A549 treated with RU486 at 1 μM for 4 hours (cell line): ENCODE results near the gene SPATA33. TPM values are rescaled to one million over a fixed set of nuclear protein-coding genes. Genes with fewer than 3 reads are reported as not detected.

Source experiments
- total RNA-seq: library from RNA; stranded (reverse); fragments of 200-300 nt; extraction: Qiagen RNA extraction; gene quantifications from 5 replicates; pipeline ENCODE4 v1.2.3, GENCODE V29; 2022; ENCODE audit warnings: low read depth

Gene SPATA33
- total RNA-seq, result 13.4 to 20.2 TPM (median 16.2 TPM) in 5 replicates

GRCh38 chr16:89657442-89658220 lies at the start of gene SPATA33, which contains the start of gene CHMP1A:
Gene SPATA33, plus strand, starts transcription at chr16:89657836. Its CDS starts 76 bp downstream, at chr16:89657912.
Gene CHMP1A, minus strand, starts transcription at chr16:89657708. Its CDS starts 120 bp downstream, at chr16:89657588.

GRCh38 chr16:89613231-89613953 lies 44.2 kb upstream of the SPATA33 start, which contains the start of gene DPEP1:
Gene DPEP1, plus strand, starts transcription at chr16:89613642. Its CDS starts 16,769 bp downstream, at chr16:89630411.

GRCh38 chr16:89686520-89687091 lies 29.0 kb downstream of the SPATA33 start, which contains the start of gene CDK10:
Gene CDK10, plus strand, starts transcription at chr16:89686689. Its CDS starts 22 bp downstream, at chr16:89686711.

GRCh38 chr16:89701425-89702406 lies 44.1 kb downstream of the SPATA33 start, which contains the start of gene SPATA2L:
Gene SPATA2L, minus strand, starts transcription at chr16:89701705. Its CDS starts 473 bp downstream, at chr16:89701232.

Other genes starting within 250 kb of the SPATA33 start
- gene ANKRD11, start 167.3 kb upstream of the SPATA33 start, total RNA-seq, result 71.7 to 98.4 TPM (median 93.6 TPM) in 5 replicates
- 74.2 to 89.5 TPM (median 86.0 TPM) in 5 replicates for gene SPG7, start 149.4 kb upstream of the SPATA33 start, total RNA-seq
- 3,368 to 4,411 TPM (median 4,353 TPM) in 5 replicates for gene RPL13, start 97.2 kb upstream of the SPATA33 start, total RNA-seq
- 41.6 to 67.2 TPM (median 63.9 TPM) in 5 replicates for gene CPNE7, start 82.1 kb upstream of the SPATA33 start, total RNA-seq
- gene DPEP1, start 44.2 kb upstream of the SPATA33 start, total RNA-seq, result 0.31 to 0.90 TPM (median 0.73 TPM) in 5 replicates
- 82.5 to 103 TPM (median 93.8 TPM) in 5 replicates for gene CHMP1A, start 128 bp upstream of the SPATA33 start, total RNA-seq
- gene CDK10, start 28.9 kb downstream of the SPATA33 start, total RNA-seq, result 36.5 to 50.8 TPM (median 48.9 TPM) in 5 replicates
- gene SPATA2L, start 43.9 kb downstream of the SPATA33 start, total RNA-seq, result 7.7 to 12.8 TPM (median 11.0 TPM) in 5 replicates
- 2.3 to 5.1 TPM (median 3.9 TPM) in 5 replicates for gene VPS9D1, start 63.1 kb downstream of the SPATA33 start, total RNA-seq
- 13.9 to 17.2 TPM (median 14.6 TPM) in 5 replicates for gene ZNF276, start 63.7 kb downstream of the SPATA33 start, total RNA-seq
- 29.1 to 35.8 TPM (median 34.7 TPM) in 5 replicates for gene FANCA, start 158.8 kb downstream of the SPATA33 start, total RNA-seq
- 5.4 to 8.4 TPM (median 8.2 TPM) in 5 replicates for gene SPIRE2, start 170.6 kb downstream of the SPATA33 start, total RNA-seq
- 67.7 to 79.8 TPM (median 70.7 TPM) in 5 replicates for gene TCF25, start 215.8 kb downstream of the SPATA33 start, total RNA-seq